ENCODE measurements around the gene ENPP1. TPM values are rescaled to one million over a fixed set of nuclear protein-coding genes. Genes with fewer than 3 reads are reported as not detected.

Gene ENPP1
- total and polyA plus RNA-seq, 2 experiments from 2014 or later: 0.84 to 3.1 TPM

GRCh38 chr6:131918650-131919355, 111.0 kb downstream of the ENPP1 start:
- no peak for DNase-seq (ENCODE audit: low read depth in 1 of 2, low spot score in 1 of 2)
- no peak overlapping the region for H3K4me3 ChIP-seq
- H3K27ac ChIP-seq: no peak overlapping the region
- no peaks in the 10 kb centered on the region for H3K36me3 ChIP-seq
- no peaks in the 10 kb centered on the region for H3K9me3 ChIP-seq (ENCODE audit: low read depth)
- no peaks in the 10 kb centered on the region for H3K27me3 ChIP-seq
- no peak for TF ChIP-seq CTCF (IDR thresholded peaks at IDR 0.05; ENCODE audit: low read depth, low read length)
- peaks cover 7% of the 10 kb centered on the region for H3K4me1 ChIP-seq (ENCODE audit: low read depth)

GRCh38 chr6:131920656-131921055, 112.8 kb downstream of the ENPP1 start:
- Histone ChIP-seq H3K36me3 (no peaks in the 10 kb centered on the region), H3K27ac (no peak overlapping the region), H3K4me3 (no peak overlapping the region), H3K4me1 (ENCODE audit: low read depth) (peaks cover 7% of the 10 kb centered on the region), H3K27me3 (no peaks in the 10 kb centered on the region), H3K9me3 (ENCODE audit: low read depth) (no peaks in the 10 kb centered on the region)
- no peak for TF ChIP-seq CTCF (IDR thresholded peaks at IDR 0.05; ENCODE audit: low read depth, low read length)
- DNase-seq (ENCODE audit: low read depth in 1 of 2, low spot score in 1 of 2): no peak

GRCh38 chr6:131923356-131923755, 115.5 kb downstream of the ENPP1 start:
- peak; percentile 66 for TF ChIP-seq CTCF (IDR thresholded peaks at IDR 0.05; ENCODE audit: low read depth, low read length)
- no peaks in the 10 kb centered on the region for H3K27me3 ChIP-seq
- peak; percentile 79 to 81 for DNase-seq (ENCODE audit: low read depth in 1 of 2, low spot score in 1 of 2)
- H3K4me3 ChIP-seq: no peak overlapping the region
- no peak overlapping the region for H3K27ac ChIP-seq
- H3K9me3 ChIP-seq (ENCODE audit: low read depth): no peaks in the 10 kb centered on the region
- no peaks in the 10 kb centered on the region for H3K4me1 ChIP-seq (ENCODE audit: low read depth)
- H3K36me3 ChIP-seq: no peaks in the 10 kb centered on the region

- H3K27ac ChIP-seq: no peak overlapping the region
- H3K9me3 ChIP-seq (ENCODE audit: low read depth): no peaks in the 10 kb centered on the region
- H3K27me3 ChIP-seq: no peaks in the 10 kb centered on the region
- DNase-seq (ENCODE audit: low read depth in 1 of 2, low spot score in 1 of 2): peak; percentile 42 to 69
- H3K4me1 ChIP-seq (ENCODE audit: low read depth): no peaks in the 10 kb centered on the region
- H3K4me3 ChIP-seq: no peak overlapping the region
- no peaks in the 10 kb centered on the region for H3K36me3 ChIP-seq
- TF ChIP-seq CTCF (IDR thresholded peaks at IDR 0.05; ENCODE audit: low read depth, low read length): peak; percentile 53
These were observed 117.2 kb downstream of the ENPP1 start for GRCh38 chr6:131924881-131925474.

GRCh38 chr6:131929264-131929663, 121.4 kb downstream of the ENPP1 start:
- H3K27ac ChIP-seq: no peak overlapping the region
- DNase-seq (ENCODE audit: low read depth in 1 of 2, low spot score in 1 of 2): no peak
- TF ChIP-seq CTCF (IDR thresholded peaks at IDR 0.05; ENCODE audit: low read depth, low read length): peak; percentile 17
- no peaks in the 10 kb centered on the region for H3K4me1 ChIP-seq (ENCODE audit: low read depth)
- no peaks in the 10 kb centered on the region for H3K27me3 ChIP-seq
- H3K9me3 ChIP-seq (ENCODE audit: low read depth): no peaks in the 10 kb centered on the region
- H3K4me3 ChIP-seq: no peak overlapping the region
- no peaks in the 10 kb centered on the region for H3K36me3 ChIP-seq

Data from cardiac muscle cell (in vitro differentiated cells and primary cell).